Measurements from ENCODE around the gene NANOS2. TPM values are rescaled to one million over a fixed set of nuclear protein-coding genes. Genes with fewer than 3 reads are reported as not detected.
A peak's percentile ranks its signal among the peaks of the same experiment; 100 is the strongest.

Gene NANOS2
- total and polyA plus RNA-seq, 2 of the 13 experiments (the other 11 are each of a cell fraction or from before 2014, with no cell fraction given) = not detected

- TF ChIP-seq ZNF770 (CRISPR knock-in tag; IDR thresholded peaks at IDR 0.05) (no peak), ARNTL (CRISPR knock-in tag; IDR thresholded peaks at IDR 0.05) (0 out of 2 replicates have a peak, but pooled peaks have one; percentile 20), EED (CRISPR knock-in tag; IDR thresholded peaks at IDR 0.05) (no peak), TARDBP (CRISPR knock-in tag; IDR thresholded peaks at IDR 0.05) (peak; percentile 74), SNAPC2 (CRISPR knock-in tag; IDR thresholded peaks at IDR 0.05) (peak; percentile 76; the same call in 1 of the 2 replicates), NR1H2 (CRISPR knock-in tag; IDR thresholded peaks at IDR 0.05; ENCODE audit: borderline replicate concordance, low read depth) (no peak), ZNF142 (CRISPR knock-in tag; IDR thresholded peaks at IDR 0.05) (no peak), KLF16 (CRISPR knock-in tag; IDR thresholded peaks at IDR 0.05) (0 out of 4 replicates have a peak, but pooled peaks of 1 of the 2 experiments have one; percentile 33), ZNF792 (CRISPR knock-in tag; IDR thresholded peaks at IDR 0.05) (peak; percentile 72; the same call in 1 of the 2 replicates), CBX2 (IDR thresholded peaks at IDR 0.05; ENCODE audit: low read depth, low read length) (no peak), CBX2 (CRISPR knock-in tag; IDR thresholded peaks at IDR 0.05; ENCODE audit: low read depth) (0 out of 2 replicates have a peak, but pooled peaks have one; percentile 50), ERF (CRISPR knock-in tag; IDR thresholded peaks at IDR 0.05) (peak; percentile 87), ZNF569 (CRISPR knock-in tag; IDR thresholded peaks at IDR 0.05; ENCODE audit: borderline replicate concordance) (no peak), HIVEP1 (CRISPR knock-in tag; IDR thresholded peaks at IDR 0.05) (peak; percentile 55; the same call in 1 of the 2 replicates), SUZ12 (IDR thresholded peaks at IDR 0.05; ENCODE audit: low read depth, low read length) (peak; percentile 87), IKZF1 (IDR thresholded peaks at IDR 0.05) (no peak), ZNF556 (CRISPR knock-in tag; IDR thresholded peaks at IDR 0.05; ENCODE audit: borderline replicate concordance) (no peak), MBD4 (IDR thresholded peaks at IDR 0.05; ENCODE audit: borderline replicate concordance, low read length) (no peak), HMG20B (CRISPR knock-in tag; conservative IDR thresholded peaks at IDR 0.05) (no peak), ZNF772 (CRISPR knock-in tag; IDR thresholded peaks at IDR 0.05) (0 out of 2 replicates have a peak, but pooled peaks have one; percentile 19), POLR2G (IDR thresholded peaks at IDR 0.05; ENCODE audit: low read depth, low read length) (peak; percentile 75), ZNF850 (CRISPR knock-in tag; conservative IDR thresholded peaks at IDR 0.05) (no peak), HNRNPH1 (optimal IDR thresholded peaks at IDR 0.05; ENCODE audit: low read depth, low read length) (no peak)
- TF ChIP-seq, protein P1, sequence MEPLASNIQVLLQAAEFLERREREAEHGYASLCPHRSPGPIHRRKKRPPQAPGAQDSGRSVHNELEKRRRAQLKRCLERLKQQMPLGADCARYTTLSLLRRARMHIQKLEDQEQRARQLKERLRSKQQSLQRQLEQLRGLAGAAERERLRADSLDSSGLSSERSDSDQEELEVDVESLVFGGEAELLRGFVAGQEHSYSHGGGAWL (CRISPR knock-in tag; IDR thresholded peaks at IDR 0.05) = peak; percentile 75
These were observed 13.1 kb upstream of the NANOS2 start (continued) for GRCh38 chr19:45927565-45928261.

All from HepG2 (cell line).